Measurements from ENCODE around the gene CEND1. TPM values are rescaled to one million over a fixed set of nuclear protein-coding genes. Genes with fewer than 3 reads are reported as not detected.

Gene CEND1
- total RNA-seq, 6 donors from 2014 or later = not detected

- Histone ChIP-seq H3K36me3 (peaks cover 0 to 35% (median 19%) of the 10 kb centered on the region in 4 donors), H3K4me1 (peaks cover 26 to 46% (median 29%) of the 10 kb centered on the region in 4 donors), H3K27ac (peak overlapping the region; percentile 80 to 91 (median 88)), H3K27me3 (no peaks in the 10 kb centered on the region), H3K4me3 (peak overlapping the region; percentile 78 to 84 (median 80)), H3K9me3 (no peaks in the 10 kb centered on the region)
- WGBS, 2 donors = 0 to 1% methylated on average over 17 to 31 of the region's 57 CpGs
- ATAC-seq (ENCODE audit: low FRiP score in 2 of 2) = peak; percentile 41 to 72
- peak; percentile 79 to 95 for DNase-seq
- TF ChIP-seq CTCF (IDR thresholded peaks at IDR 0.05) = no peak
- TF ChIP-seq POLR2AphosphoS5 (IDR thresholded peaks at IDR 0.05) = peak in 1 of 2 donors; percentile 18
Observed at GRCh38 chr11:797296-798092, 7.6 kb upstream of the CEND1 start.

GRCh38 chr11:796565-797295 lies 6.8 kb upstream of the CEND1 start:
- Histone ChIP-seq H3K27me3 (no peaks in the 10 kb centered on the region), H3K4me1 (peaks cover 26 to 46% (median 29%) of the 10 kb centered on the region in 4 donors), H3K36me3 (peaks cover 0 to 35% (median 20%) of the 10 kb centered on the region in 4 donors), H3K4me3 (peak overlapping the region; percentile 78 to 84 (median 80)), H3K27ac (peak overlapping the region; percentile 80 to 91 (median 88)), H3K9me3 (no peaks in the 10 kb centered on the region)
- ATAC-seq (ENCODE audit: low FRiP score in 2 of 2) (no peak), DNase-seq (peak in 1 of 2 donors; percentile 59)
- TF ChIP-seq CTCF (IDR thresholded peaks at IDR 0.05) = no peak
- WGBS, 2 donors = 24 to 27% methylated on average over 5 to 9 of the region's 18 CpGs

DNA sequence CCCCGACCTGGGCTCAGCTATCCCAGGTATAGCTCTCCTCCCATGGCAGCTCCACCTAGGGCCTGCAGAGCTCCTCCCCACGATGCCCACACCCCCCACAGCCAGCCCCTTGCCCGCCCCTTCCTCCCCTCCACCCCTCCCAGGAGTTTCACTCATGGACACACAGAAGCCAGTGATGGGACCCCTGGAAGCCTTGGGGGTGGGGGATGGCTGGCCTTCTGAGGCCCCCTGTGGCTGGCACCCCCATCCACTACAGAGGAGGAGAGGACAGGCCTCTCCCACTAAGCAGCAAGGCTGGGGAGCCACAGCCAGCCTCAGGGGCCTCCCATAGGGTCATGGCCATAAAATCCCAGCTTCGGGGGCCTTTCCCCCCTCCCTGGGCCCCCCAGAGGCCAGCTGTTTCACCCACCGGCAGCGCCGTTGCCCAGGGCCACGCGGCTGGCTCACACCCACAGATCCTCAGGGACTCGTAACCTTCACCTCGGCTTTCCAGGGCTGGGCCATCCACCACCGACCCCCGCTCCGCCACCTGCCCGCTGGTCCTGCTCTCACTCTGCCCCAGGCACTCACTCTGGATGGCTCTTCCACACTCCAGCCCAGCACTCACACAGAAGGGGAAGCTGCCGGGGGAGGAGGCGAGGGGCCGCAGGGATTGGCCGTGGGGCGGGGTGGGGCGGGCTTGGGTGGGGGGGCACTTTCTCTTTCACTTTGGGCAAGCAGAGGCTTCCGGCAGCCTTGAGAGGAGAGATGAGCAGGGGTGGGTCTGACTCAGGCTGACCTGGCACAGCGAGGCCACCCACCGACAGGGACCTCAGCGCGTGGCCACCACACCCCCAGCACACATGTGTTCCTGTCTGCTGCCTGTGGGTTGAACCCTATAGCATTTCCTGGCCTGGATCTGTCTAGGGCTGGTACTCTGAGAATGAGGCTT lies 6.0 kb upstream of the CEND1 start:
- H3K4me1 ChIP-seq = peaks cover 26 to 46% (median 29%) of the 10 kb centered on the region in 4 donors
- no peaks in the 10 kb centered on the region for H3K27me3 ChIP-seq
- peaks cover 3 to 36% (median 24%) of the 10 kb centered on the region in 4 donors for H3K36me3 ChIP-seq
- H3K27ac ChIP-seq = peak overlapping the region; percentile 80 to 91 (median 88)
- no peaks in the 10 kb centered on the region for H3K9me3 ChIP-seq
- TF ChIP-seq CTCF (IDR thresholded peaks at IDR 0.05) = no peak
- TF ChIP-seq EP300 (IDR thresholded peaks at IDR 0.05) = no peak
- TF ChIP-seq POLR2AphosphoS5 (IDR thresholded peaks at IDR 0.05) = peak; percentile 22 to 72
- peak in 1 of 4 donors; percentile 65 for TF ChIP-seq POLR2A (IDR thresholded peaks at IDR 0.05)
- WGBS, 2 donors = 0 to 2% methylated on average over 5 to 15 of the region's 26 CpGs
- DNase-seq = peak; percentile 86 to 89
- peak; percentile 78 to 87 for ATAC-seq (ENCODE audit: low FRiP score in 2 of 2)
- H3K4me3 ChIP-seq = peak overlapping the region; percentile 56 to 84 (median 80)

GRCh38 chr11:794766-795633 lies 5.1 kb upstream of the CEND1 start:
- TF ChIP-seq POLR2AphosphoS5 (IDR thresholded peaks at IDR 0.05) (no peak), EP300 (IDR thresholded peaks at IDR 0.05) (no peak), CTCF (IDR thresholded peaks at IDR 0.05) (no peak), POLR2A (IDR thresholded peaks at IDR 0.05) (no peak)
- Histone ChIP-seq H3K27ac (peak overlapping the region; percentile 80 to 91 (median 88)), H3K9me3 (no peaks in the 10 kb centered on the region), H3K4me3 (peak overlapping the region; percentile 56 to 84 (median 80)), H3K27me3 (peaks cover 0 to 3% (median under 1%) of the 10 kb centered on the region in 4 donors), H3K4me1 (peaks cover 26 to 48% (median 29%) of the 10 kb centered on the region in 4 donors), H3K36me3 (peaks cover 3 to 32% (median 21%) of the 10 kb centered on the region in 4 donors)
- peak; percentile 71 to 86 for DNase-seq
- no peak for ATAC-seq (ENCODE audit: low FRiP score in 2 of 2)
- whole genome bisulfite sequencing, 2 donors = 51 to 64% methylated on average over 19 to 36 of the region's 38 CpGs
